WTC11 (cell line): Measurements from ENCODE around the gene LAMA3. TPM values are rescaled to one million over a fixed set of nuclear protein-coding genes. Genes with fewer than 3 reads are reported as not detected.
A peak's percentile ranks its signal among the peaks of the same experiment; 100 is the strongest.

ENCODE experiments used
- ATAC-seq: fragments of 200-7000 bp; cut with Tn5 transposase; 2 replicates; pipeline ENCODE4 v1.10.0; 2021; ENCODE audit warnings: mild to moderate bottlenecking, moderate library complexity
- CTCF ChIA-PET: fragments of 300-600 bp; sonication (Branson Sonifier 250); formaldehyde crosslinking; loops from one replicate; lab custom pipeline; 2021; ENCODE audit warnings: antibody characterized with exemption; lab: Charles Lee
- POLR2A ChIA-PET: fragments of 350-600 bp; sonication (Branson Sonifier 250); formaldehyde crosslinking; loops from one replicate; lab custom pipeline; 2021; ENCODE audit warnings: antibody characterized with exemption; lab: Charles Lee
- DNase-seq: peaks from one replicate; pipeline ENCODE4 v3.0.0; 2021; ENCODE audit warnings: low spot score
- H3K27ac Mint-ChIP-seq: 2 replicates; pipeline ENCODE4 v1.8.0; 2021; ENCODE audit warnings: mixed read lengths
- H3K27me3 Mint-ChIP-seq: 2 replicates; pipeline ENCODE4 v1.8.0; 2021; ENCODE audit warnings: low read depth, mild to moderate bottlenecking, moderate library complexity, mixed read lengths
- H3K36me3 Mint-ChIP-seq: 2 replicates; pipeline ENCODE4 v1.8.0; 2021; ENCODE audit warnings: mixed read lengths
- H3K4me1 Mint-ChIP-seq: 2 replicates; pipeline ENCODE4 v1.8.0; 2022; ENCODE audit warnings: mixed read lengths
- H3K4me3 Mint-ChIP-seq: 2 replicates; pipeline ENCODE4 v1.8.0; 2021; ENCODE audit warnings: mild to moderate bottlenecking, moderate library complexity, mixed read lengths
- H3K9me3 Mint-ChIP-seq: 2 replicates; pipeline ENCODE4 v1.8.0; 2021; ENCODE audit warnings: mixed read lengths
- ATF1 ChIP-seq: sonication (generic); formaldehyde crosslinking; IDR thresholded peaks from 2 replicates; pipeline ENCODE4 v1.8.1; 2023; ENCODE audit warnings: mild to moderate bottlenecking, moderate library complexity, missing genetic modification reagents
- ATF3 ChIP-seq: sonication (generic); formaldehyde crosslinking; conservative IDR thresholded peaks from 2 replicates; pipeline ENCODE4 v1.8.1; 2022; ENCODE audit warnings: mild to moderate bottlenecking, missing genetic modification reagents
- E2F5 ChIP-seq: sonication (generic); formaldehyde crosslinking; IDR thresholded peaks from 2 replicates; pipeline ENCODE4 v1.8.1; 2022; ENCODE audit warnings: mild to moderate bottlenecking, moderate library complexity, missing genetic modification reagents
- EMX1 ChIP-seq: fragments of 250-450 bp; sonication (Bioruptor Pico); IDR thresholded peaks from 2 replicates; pipeline ENCODE4 v1.8.0; 2021; ENCODE audit warnings: mild to moderate bottlenecking
- FOXJ3 ChIP-seq: sonication (generic); formaldehyde crosslinking; IDR thresholded peaks from 2 replicates; pipeline ENCODE4 v1.9.0; 2021; ENCODE audit warnings: missing genetic modification reagents, mild to moderate bottlenecking, borderline replicate concordance
- FOXP1 ChIP-seq: sonication (generic); formaldehyde crosslinking; IDR thresholded peaks from 2 replicates; pipeline ENCODE4 v1.8.0; 2022; ENCODE audit warnings: missing genetic modification reagents, mild to moderate bottlenecking, moderate library complexity, borderline replicate concordance
- HMGA2 ChIP-seq: fragments of 250-450 bp; sonication (Bioruptor Pico); IDR thresholded peaks from 2 replicates; pipeline ENCODE4 v1.4.0; 2021; ENCODE audit warnings: mild to moderate bottlenecking, moderate library complexity
- KAT7 ChIP-seq: sonication (generic); formaldehyde crosslinking; IDR thresholded peaks from 2 replicates; pipeline ENCODE4 v1.8.1; 2023; ENCODE audit warnings: missing genetic modification reagents, mild to moderate bottlenecking, borderline replicate concordance
- MAX ChIP-seq: sonication (generic); formaldehyde crosslinking; IDR thresholded peaks from 2 replicates; pipeline ENCODE4 v1.8.0; 2022; ENCODE audit warnings: mild to moderate bottlenecking, missing genetic modification reagents
- MYBL2 ChIP-seq: sonication (generic); formaldehyde crosslinking; IDR thresholded peaks from 2 replicates; pipeline ENCODE4 v1.8.1; 2023; ENCODE audit warnings: mild to moderate bottlenecking, moderate library complexity, missing genetic modification reagents
- NFE2L1 ChIP-seq: sonication (generic); formaldehyde crosslinking; IDR thresholded peaks from 2 replicates; pipeline ENCODE4 v1.8.1; 2023; ENCODE audit warnings: missing genetic modification reagents
- NFYB ChIP-seq: sonication (generic); formaldehyde crosslinking; conservative IDR thresholded peaks from 2 replicates; pipeline ENCODE4 v1.8.0; 2022; ENCODE audit warnings: low read depth, missing genetic modification reagents
- NR1H2 ChIP-seq: sonication (generic); formaldehyde crosslinking; IDR thresholded peaks from 2 replicates; pipeline ENCODE4 v1.9.0; 2021; ENCODE audit warnings: mild to moderate bottlenecking, moderate library complexity, missing genetic modification reagents
- NR3C1 ChIP-seq: sonication (generic); formaldehyde crosslinking; conservative IDR thresholded peaks from 2 replicates; pipeline ENCODE4 v1.8.1; 2023; ENCODE audit warnings: low read depth, mild to moderate bottlenecking, missing genetic modification reagents
- RELA ChIP-seq: sonication (generic); formaldehyde crosslinking; IDR thresholded peaks from 2 replicates; pipeline ENCODE4 v1.8.1; 2022; ENCODE audit warnings: missing genetic modification reagents, mild to moderate bottlenecking, borderline replicate concordance
- SMAD3 ChIP-seq: sonication (generic); formaldehyde crosslinking; IDR thresholded peaks from 2 replicates; pipeline ENCODE4 v1.8.0; 2022; ENCODE audit warnings: missing genetic modification reagents, mild to moderate bottlenecking, borderline replicate concordance
- SMAD4 ChIP-seq: sonication (generic); formaldehyde crosslinking; IDR thresholded peaks from 2 replicates; pipeline ENCODE4 v1.8.0; 2022; ENCODE audit warnings: mild to moderate bottlenecking, missing genetic modification reagents
- SOX15 ChIP-seq: fragments of 250-450 bp; sonication (Bioruptor Pico); IDR thresholded peaks from 2 replicates; pipeline ENCODE4 v1.9.0; 2021; ENCODE audit warnings: mild to moderate bottlenecking
- SP1 ChIP-seq: sonication (generic); formaldehyde crosslinking; conservative IDR thresholded peaks from 2 replicates; pipeline ENCODE4 v1.8.1; 2022; ENCODE audit warnings: missing genetic modification reagents
- STAT6 ChIP-seq: sonication (generic); formaldehyde crosslinking; conservative IDR thresholded peaks from 2 replicates; pipeline ENCODE4 v1.8.1; 2023; ENCODE audit warnings: mild to moderate bottlenecking, low read depth, missing genetic modification reagents, moderate library complexity
- TCF7 ChIP-seq: sonication (generic); formaldehyde crosslinking; IDR thresholded peaks from 2 replicates; pipeline ENCODE4 v1.8.0; 2022; ENCODE audit warnings: mild to moderate bottlenecking, low read depth, missing genetic modification reagents, moderate library complexity
- ZNF532 ChIP-seq: fragments of 250-450 bp; sonication (Bioruptor Pico); IDR thresholded peaks from 2 replicates; pipeline ENCODE4 v1.9.0; 2021; ENCODE audit warnings: mild to moderate bottlenecking, borderline replicate concordance
- total RNA-seq: library from RNA; stranded (reverse); gene quantifications from 3 replicates; pipeline ENCODE4 v1.2.3, GENCODE V29; 2021
- TF ChIP-seq, protein P1 (sequence below): sonication (generic); formaldehyde crosslinking; IDR thresholded peaks from 2 replicates; pipeline ENCODE4 v1.8.1; 2022; ENCODE audit warnings: missing genetic modification reagents, borderline replicate concordance
- TF ChIP-seq, protein P2 (sequence below): sonication (generic); formaldehyde crosslinking; IDR thresholded peaks from 2 replicates; pipeline ENCODE4 v1.8.1; 2023; ENCODE audit warnings: mild to moderate bottlenecking, missing genetic modification reagents, moderate library complexity

LAMA3 gene
- total RNA-seq, 1 experiment from 2014 or later, result 0.83 TPM

GRCh38 chr18:23652232-23652631 is 37.0 kb upstream of the LAMA3 start:
- Mint-ChIP-seq H3K36me3 (no peaks in the 10 kb centered on the region), H3K27me3 (no peaks in the 10 kb centered on the region), H3K4me3 (no peak overlapping the region), H3K27ac (no peak overlapping the region), H3K9me3 (no peaks in the 10 kb centered on the region), H3K4me1 (peaks cover 12% of the 10 kb centered on the region)
- TF ChIP-seq KAT7 (CRISPR knock-in tag), result no peak
- no peak for TF ChIP-seq NR1H2 (CRISPR knock-in tag)
- no peak for TF ChIP-seq ZNF532 (CRISPR knock-in tag)
- no peak for TF ChIP-seq ATF3 (CRISPR knock-in tag)
- TF ChIP-seq, protein P1, sequence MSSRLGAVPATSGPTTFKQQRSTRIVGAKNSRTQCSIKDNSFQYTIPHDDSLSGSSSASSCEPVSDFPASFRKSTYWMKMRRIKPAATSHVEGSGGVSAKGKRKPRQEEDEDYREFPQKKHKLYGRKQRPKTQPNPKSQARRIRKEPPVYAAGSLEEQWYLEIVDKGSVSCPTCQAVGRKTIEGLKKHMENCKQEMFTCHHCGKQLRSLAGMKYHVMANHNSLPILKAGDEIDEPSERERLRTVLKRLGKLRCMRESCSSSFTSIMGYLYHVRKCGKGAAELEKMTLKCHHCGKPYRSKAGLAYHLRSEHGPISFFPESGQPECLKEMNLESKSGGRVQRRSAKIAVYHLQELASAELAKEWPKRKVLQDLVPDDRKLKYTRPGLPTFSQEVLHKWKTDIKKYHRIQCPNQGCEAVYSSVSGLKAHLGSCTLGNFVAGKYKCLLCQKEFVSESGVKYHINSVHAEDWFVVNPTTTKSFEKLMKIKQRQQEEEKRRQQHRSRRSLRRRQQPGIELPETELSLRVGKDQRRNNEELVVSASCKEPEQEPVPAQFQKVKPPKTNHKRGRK (CRISPR knock-in tag), result no peak
- TF ChIP-seq FOXP1 (CRISPR knock-in tag), result no peak
- TF ChIP-seq HMGA2, result no peak
- no peak for TF ChIP-seq SMAD4
- TF ChIP-seq, protein P2, sequence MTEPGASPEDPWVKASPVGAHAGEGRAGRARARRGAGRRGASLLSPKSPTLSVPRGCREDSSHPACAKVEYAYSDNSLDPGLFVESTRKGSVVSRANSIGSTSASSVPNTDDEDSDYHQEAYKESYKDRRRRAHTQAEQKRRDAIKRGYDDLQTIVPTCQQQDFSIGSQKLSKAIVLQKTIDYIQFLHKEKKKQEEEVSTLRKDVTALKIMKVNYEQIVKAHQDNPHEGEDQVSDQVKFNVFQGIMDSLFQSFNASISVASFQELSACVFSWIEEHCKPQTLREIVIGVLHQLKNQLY (CRISPR knock-in tag), result no peak
- no peak for TF ChIP-seq E2F5
- TF ChIP-seq NR3C1 (CRISPR knock-in tag), result no peak
- TF ChIP-seq NFYB (CRISPR knock-in tag), result no peak
- TF ChIP-seq SMAD3, result no peak
- TF ChIP-seq EMX1, result no peak
- no peak for TF ChIP-seq RELA (CRISPR knock-in tag)
- TF ChIP-seq SP1 (CRISPR knock-in tag), result no peak
- ATAC-seq (no peak), DNase-seq (no peak)
- ChIA-PET CTCF (interaction anchor here (3.0 kb wide), 1 partner anchor 51 kb away, joined by 11 read pairs; no protein-coding TSS in a partner anchor), POLR2A (interaction anchor here (0.6 kb wide), 1 partner anchor 17 kb away, joined by 3 read pairs; no protein-coding TSS in a partner anchor)

GRCh38 chr18:23658285-23658684 is 31.0 kb upstream of the LAMA3 start:
- POLR2A ChIA-PET, result no interaction called here
- CTCF ChIA-PET, result no interaction called here
- no peaks in the 10 kb centered on the region for H3K36me3 Mint-ChIP-seq

More at GRCh38 chr18:23658285-23658684, 31.0 kb upstream of the LAMA3 start:
- H3K27ac Mint-ChIP-seq, result peak overlapping the region; percentile 43; the same call in 1 of the 2 replicates
- DNase-seq, result no peak
- no peak for ATAC-seq
- no peak overlapping the region for H3K4me3 Mint-ChIP-seq
- H3K9me3 Mint-ChIP-seq, result no peaks in the 10 kb centered on the region
- TF ChIP-seq NFE2L1, result no peak
- no peak for TF ChIP-seq FOXJ3 (CRISPR knock-in tag)
- TF ChIP-seq MYBL2 (CRISPR knock-in tag), result no peak
- no peak for TF ChIP-seq MAX (CRISPR knock-in tag)
- TF ChIP-seq TCF7 (CRISPR knock-in tag), result no peak
- no peak for TF ChIP-seq SOX15 (CRISPR knock-in tag)
- no peak for TF ChIP-seq STAT6
- no peak for TF ChIP-seq NFYB (CRISPR knock-in tag)
- no peak for TF ChIP-seq ATF1 (CRISPR knock-in tag)
- TF ChIP-seq NR1H2 (CRISPR knock-in tag), result no peak
- no peak for TF ChIP-seq SMAD4
- H3K4me1 Mint-ChIP-seq, result peaks cover 32% of the 10 kb centered on the region
- H3K27me3 Mint-ChIP-seq, result peaks cover 22% of the 10 kb centered on the region
